ENCODE measurements around the gene KCNK16. TPM values are rescaled to one million over a fixed set of nuclear protein-coding genes. Genes with fewer than 3 reads are reported as not detected.

The KCNK16 gene
- total and polyA plus RNA-seq, 2 of the 8 experiments (the other 6 are each of a cell fraction or from before 2014, with no cell fraction given): not detected

- H3K9ac ChIP-seq (replicated peaks in 1 of 4; ENCODE audit: extremely low read depth in 1 of 4, low read depth in 3 of 4, low read length in 3 of 4): no peak overlapping the region
- no peak overlapping the region for H3K56ac ChIP-seq (replicated peaks; ENCODE audit: insufficient read length, low read depth, low read length)
- no peak overlapping the region for H3K14ac ChIP-seq (ENCODE audit: insufficient read length)
- H2BK120ac ChIP-seq (replicated peaks; ENCODE audit: low read depth, low read length): no peak overlapping the region
- POLR2A ChIA-PET (ENCODE audit: partially characterized antibody): no interaction called here
- DNase-seq (ENCODE audit: low read depth in 1 of 2, low spot score in 2 of 2): no peak
- no peak overlapping the region for H2AFZ ChIP-seq (ENCODE audit: low read length)
- no peak overlapping the region for H2BK12ac ChIP-seq (ENCODE audit: low read depth, low read length)
- H3K18ac ChIP-seq (ENCODE audit: extremely low read depth, low read length): no peak overlapping the region
- FAIRE-seq: no peak
- H4K20me1 ChIP-seq (replicated peaks in 1 of 2; ENCODE audit: control insufficient read depth in 1 of 2, insufficient read depth in 2 of 2, low read length in 2 of 2): no peaks in the 10 kb centered on the region
- H3K27ac ChIP-seq (ENCODE audit: low read depth, low read length): no peak overlapping the region
- H3K4me1 ChIP-seq (replicated peaks in 1 of 4; ENCODE audit: control insufficient read depth in 3 of 4, insufficient read depth in 4 of 4, low read length in 3 of 4): peaks cover 3 to 13% (median 6%) of the 10 kb centered on the region in 4 experiments
- CTCF ChIA-PET (ENCODE audit: partially characterized antibody): interaction anchor here (0.6 to 2.6 kb wide), 7 partner anchors 11 to 526 kb away, joined by 3 to 7 read pairs (median 3); no protein-coding TSS in a partner anchor
- H3K4me2 ChIP-seq (ENCODE audit: insufficient read depth in 1 of 2, low read depth in 2 of 2, low read length in 2 of 2): no peak overlapping the region
- no peaks in the 10 kb centered on the region for H3K36me3 ChIP-seq (ENCODE audit: control insufficient read depth in 2 of 4, insufficient read depth in 4 of 4, low read length in 3 of 4)
- no peak overlapping the region for H2BK20ac ChIP-seq (ENCODE audit: low read length)
- no peak overlapping the region for H2AK5ac ChIP-seq (ENCODE audit: low read depth, low read length)
- H4K8ac ChIP-seq (ENCODE audit: extremely low read depth, insufficient read depth, low read length): no peak overlapping the region
- no peak overlapping the region for H3K4ac ChIP-seq (replicated peaks; ENCODE audit: insufficient read length, low read depth, low read length)
- H4K5ac ChIP-seq (ENCODE audit: insufficient read length, low read depth, low read length): no peak overlapping the region
- TF ChIP-seq CHD1 (IDR thresholded peaks at IDR 0.05; ENCODE audit: low read depth, low read length): no peak
- no peak for TF ChIP-seq CEBPB (IDR thresholded peaks at IDR 0.05; ENCODE audit: low read depth, low read length)
- TF ChIP-seq KDM5A (IDR thresholded peaks at IDR 0.05; ENCODE audit: low read length): no peak
- no peak for TF ChIP-seq EZH2 (IDR thresholded peaks at IDR 0.05; ENCODE audit: low read depth, low read length, severe bottlenecking)
- TF ChIP-seq CREB1 (IDR thresholded peaks at IDR 0.05): no peak
- no peak for TF ChIP-seq ZNF274 (IDR thresholded peaks at IDR 0.05; ENCODE audit: borderline replicate concordance, extremely low read depth, low read length)
- no peak for TF ChIP-seq SP1 (IDR thresholded peaks at IDR 0.05; ENCODE audit: low read depth, low read length)
- TF ChIP-seq HDAC6 (IDR thresholded peaks at IDR 0.05; ENCODE audit: low read depth, low read length): no peak
- no peak for TF ChIP-seq TAF1 (IDR thresholded peaks at IDR 0.05; ENCODE audit: low read depth, low read length)
- no peak for TF ChIP-seq CBX5 (IDR thresholded peaks at IDR 0.05; ENCODE audit: low read depth, low read length)
- no peak for TF ChIP-seq NANOG (IDR thresholded peaks at IDR 0.05; ENCODE audit: insufficient read depth, low read depth, low read length, poor library complexity, severe bottlenecking)
- no peak for TF ChIP-seq BRCA1 (IDR thresholded peaks at IDR 0.05; ENCODE audit: low read depth, low read length)
- no peak for TF ChIP-seq EGR1 (IDR thresholded peaks at IDR 0.05; ENCODE audit: borderline replicate concordance, low read depth, low read length)
- TF ChIP-seq KDM1A (IDR thresholded peaks at IDR 0.05; ENCODE audit: borderline replicate concordance, low read length): no peak
- no peak for TF ChIP-seq POLR2A (IDR thresholded peaks at IDR 0.05; ENCODE audit: control extremely low read depth in 1 of 2, low read depth in 2 of 2, low read length in 2 of 2)
- H3K4me3 ChIP-seq (ENCODE audit: extremely low read depth in 1 of 4, insufficient read depth in 2 of 4, low read depth in 3 of 4, low read length in 4 of 4): no peak overlapping the region
- H3K79me1 ChIP-seq (ENCODE audit: low read depth, low read length): no peaks in the 10 kb centered on the region
- H3K79me2 ChIP-seq (ENCODE audit: control insufficient read depth in 1 of 2, insufficient read depth in 2 of 2, low read length in 2 of 2): no peaks in the 10 kb centered on the region
- H3K23me2 ChIP-seq (ENCODE audit: low read depth, low read length): no peaks in the 10 kb centered on the region
- H3K23ac ChIP-seq (ENCODE audit: insufficient read length): no peak overlapping the region
- H3K9me3 ChIP-seq (ENCODE audit: insufficient read depth in 2 of 2, low read depth in 1 of 2, low read length in 1 of 2): no peaks in the 10 kb centered on the region
- no peak overlapping the region for H2BK15ac ChIP-seq (ENCODE audit: low read length)
- WGBS, 2 experiments (ENCODE audit: extremely low coverage in 1 of 2, insufficient coverage in 1 of 2, insufficient read length in 1 of 2, insufficient replicate concordance in 2 of 2, low coverage in 1 of 2, low lambda C conversion rate in 2 of 2, missing lambda C conversion rate in 1 of 2): 88% methylated on average over 8 of the region's 9 CpGs; no CpG with 5 or more reads in 1 of the 2 experiments
- H3K27me3 ChIP-seq (replicated peaks in 1 of 4; ENCODE audit: control insufficient read depth in 3 of 4, extremely low read depth in 1 of 4, insufficient read depth in 3 of 4, low read length in 3 of 4): peaks cover 0 to 2% (median 0%) of the 10 kb centered on the region in 4 experiments; a peak in 1 of 7 replicates
- no peak overlapping the region for H2BK5ac ChIP-seq (ENCODE audit: low read depth, low read length)
- no peak overlapping the region for H4K91ac ChIP-seq (replicated peaks; ENCODE audit: insufficient read length, low read length)
Measured at GRCh38 chr6:39339096-39339867, 16.8 kb upstream of the KCNK16 start.
